H1 (cell line): Measurements from ENCODE around the gene SPTBN4. TPM values are rescaled to one million over a fixed set of nuclear protein-coding genes. Genes with fewer than 3 reads are reported as not detected.

Source experiments
- CTCF ChIA-PET: fragments of 300-600 bp; sonication (Branson Sonifier 250); formaldehyde crosslinking; loops from one replicate; lab custom pipeline; 2021; ENCODE audit not compliant: partially characterized antibody; lab: Charles Lee
- POLR2A ChIA-PET: fragments of 300-600 bp; sonication (Branson Sonifier 250); formaldehyde crosslinking; loops from one replicate; lab custom pipeline; 2021; ENCODE audit warnings: inconsistent platforms; ENCODE audit not compliant: partially characterized antibody; lab: Charles Lee
- DNase-seq, 2 experiments: peaks; one replicate each; pipeline versions ENCODE4 v3.0.0 to v3.0.0-alpha.2; 2010 to 2022; ENCODE audit warnings: low spot score in 2 of 2, low read depth in 1 of 2, mixed read lengths in 1 of 2
- FAIRE-seq: peaks from 2 replicates; lab custom pipeline; 2011; peaks lifted over from hg19 to GRCh38; lab: Jason Lieb, UNC
- H2AFZ ChIP-seq: 2 replicates; pipeline ENCODE4 v1.8.1; 2012; ENCODE audit warnings: low read length, inconsistent platforms
- H2AK5ac ChIP-seq: 2 replicates; pipeline ENCODE4 v1.6.1; 2013; ENCODE audit warnings: low read depth, low read length
- H2BK120ac ChIP-seq: replicated peaks from 2 replicates; pipeline ENCODE3; 2013; ENCODE audit warnings: low read depth, low read length, inconsistent platforms
- H2BK12ac ChIP-seq: 2 replicates; pipeline ENCODE4 v1.6.1; 2013; ENCODE audit warnings: low read depth, low read length
- H2BK15ac ChIP-seq: 2 replicates; pipeline ENCODE4 v1.6.1; 2013; ENCODE audit warnings: low read length
- H2BK20ac ChIP-seq: 2 replicates; pipeline ENCODE4 v1.6.1; 2013; ENCODE audit warnings: low read length
- H2BK5ac ChIP-seq: 2 replicates; pipeline ENCODE4 v1.6.1; 2013; ENCODE audit warnings: low read depth, low read length
- H3K14ac ChIP-seq: 2 replicates; pipeline ENCODE4 v1.6.1; 2013; ENCODE audit warnings: inconsistent platforms; ENCODE audit not compliant: insufficient read length
- H3K18ac ChIP-seq: 2 replicates; pipeline ENCODE4 v1.6.1; 2013; ENCODE audit warnings: low read length; ENCODE audit errors: extremely low read depth
- H3K23ac ChIP-seq: 2 replicates; pipeline ENCODE4 v1.6.1; 2013; ENCODE audit warnings: inconsistent platforms; ENCODE audit not compliant: insufficient read length
- H3K23me2 ChIP-seq: 2 replicates; pipeline ENCODE4 v1.6.1; 2013; ENCODE audit warnings: low read depth, low read length
- H3K27ac ChIP-seq: 2 replicates; pipeline ENCODE4 v1.6.1; 2011; ENCODE audit warnings: low read depth, low read length, inconsistent platforms
- H3K27me3 ChIP-seq, 4 experiments: replicated peaks in 1 of 4; 1 replicate in 1 of 4; 2 replicates in 3 of 4; pipeline versions ENCODE4 v1.6.1 to v1.8.1; 2011 to 2013; ENCODE audit warnings: low read length in 3 of 4, mild to moderate bottlenecking in 3 of 4, inconsistent platforms in 2 of 4, mixed read lengths in 2 of 4, moderate library complexity in 1 of 4; ENCODE audit not compliant: control insufficient read depth in 3 of 4, insufficient read depth in 3 of 4; ENCODE audit errors: extremely low read depth in 1 of 4
- H3K36me3 ChIP-seq, 4 experiments: 2 replicates each; pipeline versions ENCODE4 v1.6.1 to v1.8.1; 2011 to 2013; ENCODE audit warnings: mild to moderate bottlenecking in 4 of 4, low read length in 3 of 4, moderate library complexity in 2 of 4, control low read depth in 1 of 4, inconsistent platforms in 1 of 4; ENCODE audit not compliant: insufficient read depth in 4 of 4, control insufficient read depth in 2 of 4
- H3K4ac ChIP-seq: replicated peaks from 2 replicates; pipeline ENCODE3; 2013; ENCODE audit warnings: low read length, low read depth, mixed read lengths, inconsistent platforms; ENCODE audit not compliant: insufficient read length
- H3K4me1 ChIP-seq, 4 experiments: replicated peaks in 1 of 4; 1 replicate in 1 of 4; 2 replicates in 3 of 4; pipeline versions ENCODE4 v1.6.1 to v1.8.1; 2011 to 2013; ENCODE audit warnings: low read length in 3 of 4, inconsistent platforms in 2 of 4, mixed read lengths in 1 of 4; ENCODE audit not compliant: insufficient read depth in 4 of 4, control insufficient read depth in 3 of 4
- H3K4me2 ChIP-seq, 2 experiments: 2 replicates each; pipeline versions ENCODE4 v1.6.1 to v1.8.1; 2011 to 2013; ENCODE audit warnings: low read depth in 2 of 2, low read length in 2 of 2, control low read depth in 1 of 2, inconsistent platforms in 1 of 2, mild to moderate bottlenecking in 1 of 2; ENCODE audit not compliant: insufficient read depth in 1 of 2
- H3K4me3 ChIP-seq, 4 experiments: fragments of 200-600, 300-600 bp in 1 of 4; sonication (generic), shearing (Covaris generic), sonication (Bioruptor Twin) in 1 of 4; 2 replicates each; pipeline versions ENCODE4 v1.5.1 to v1.8.1; 2011 to 2016; ENCODE audit warnings: low read length in 4 of 4, low read depth in 3 of 4, control low read depth in 2 of 4, inconsistent platforms in 2 of 4, mild to moderate bottlenecking in 2 of 4, mixed read lengths in 1 of 4, moderate library complexity in 1 of 4; ENCODE audit not compliant: insufficient read depth in 2 of 4; ENCODE audit errors: extremely low read depth in 1 of 4
- H3K56ac ChIP-seq: replicated peaks from 2 replicates; pipeline ENCODE3; 2013; ENCODE audit warnings: low read depth, mild to moderate bottlenecking, mixed read lengths, low read length, inconsistent platforms; ENCODE audit not compliant: insufficient read length
- H3K79me1 ChIP-seq: 2 replicates; pipeline ENCODE4 v1.6.1; 2013; ENCODE audit warnings: low read depth, low read length, control low read depth
- H3K79me2 ChIP-seq, 2 experiments: 2 replicates each; pipeline versions ENCODE4 v1.6.1 to v1.8.1; 2012 to 2013; ENCODE audit warnings: low read length in 2 of 2, mild to moderate bottlenecking in 2 of 2, inconsistent platforms in 1 of 2; ENCODE audit not compliant: insufficient read depth in 2 of 2, control insufficient read depth in 1 of 2
- H3K9ac ChIP-seq, 4 experiments: replicated peaks in 1 of 4; 1 replicate in 1 of 4; 2 replicates in 3 of 4; pipeline versions ENCODE4 v1.6.1 to v1.8.1; 2011 to 2013; ENCODE audit warnings: low read depth in 3 of 4, low read length in 3 of 4, control low read depth in 2 of 4, mild to moderate bottlenecking in 2 of 4, moderate library complexity in 2 of 4, inconsistent platforms in 1 of 4; ENCODE audit errors: extremely low read depth in 1 of 4
- H3K9me3 ChIP-seq, 2 experiments: 2 replicates each; pipeline versions ENCODE4 v1.6.1 to v1.8.1; 2012 to 2013; ENCODE audit warnings: mild to moderate bottlenecking in 2 of 2, moderate library complexity in 2 of 2, control low read depth in 1 of 2, inconsistent platforms in 1 of 2, low read depth in 1 of 2, low read length in 1 of 2, mixed read lengths in 1 of 2; ENCODE audit not compliant: insufficient read depth in 2 of 2
- H4K20me1 ChIP-seq, 2 experiments: replicated peaks in 1 of 2; 2 replicates each; pipeline versions ENCODE3 to v1.8.1; 2011 to 2013; ENCODE audit warnings: inconsistent platforms in 2 of 2, low read length in 2 of 2, mild to moderate bottlenecking in 1 of 2; ENCODE audit not compliant: insufficient read depth in 2 of 2, control insufficient read depth in 1 of 2
- H4K5ac ChIP-seq: 2 replicates; pipeline ENCODE4 v1.6.1; 2013; ENCODE audit warnings: low read length, low read depth, mixed read lengths, inconsistent platforms; ENCODE audit not compliant: insufficient read length
- H4K8ac ChIP-seq: 2 replicates; pipeline ENCODE4 v1.8.0; 2013; ENCODE audit warnings: mild to moderate bottlenecking, moderate library complexity, low read length, inconsistent platforms; ENCODE audit not compliant: insufficient read depth; ENCODE audit errors: extremely low read depth
- H4K91ac ChIP-seq: replicated peaks from 2 replicates; pipeline ENCODE3; 2013; ENCODE audit warnings: low read length, mixed read lengths, inconsistent platforms; ENCODE audit not compliant: insufficient read length
- ASH2L ChIP-seq: fragments of 200-600, 300-600 bp; sonication (generic); IDR thresholded peaks from one replicate; pipeline ENCODE4 v1.7.1; 2017; ENCODE audit warnings: low read length
- HDAC6 ChIP-seq: IDR thresholded peaks from one replicate; pipeline ENCODE4 v1.7.1; 2012; ENCODE audit warnings: low read depth, mild to moderate bottlenecking, inconsistent platforms, low read length, moderate library complexity
- POU5F1 ChIP-seq: IDR thresholded peaks from 2 replicates; pipeline ENCODE4 v1.6.1; 2011; ENCODE audit warnings: low read depth, mild to moderate bottlenecking, low read length, moderate library complexity
- YY1 ChIP-seq: IDR thresholded peaks from 2 replicates; pipeline ENCODE4 v1.6.1; 2011; ENCODE audit warnings: low read depth, mild to moderate bottlenecking, low read length
- WGBS, 2 experiments: shearing (Covaris generic) in 1 of 2; methylation state at CpG; one replicate each; pipeline versions ENCODE4 v1.1.6 to v1.1.7; 2013 to 2015; ENCODE audit warnings: low lambda C conversion rate in 2 of 2, mixed read lengths in 2 of 2, inconsistent platforms in 1 of 2, low coverage in 1 of 2, missing lambda C conversion rate in 1 of 2; ENCODE audit not compliant: insufficient replicate concordance in 2 of 2, insufficient coverage in 1 of 2, insufficient read length in 1 of 2; ENCODE audit errors: extremely low coverage in 1 of 2, missing lambda C conversion rate in 1 of 2; 5-methylcytosine and 5-hydroxymethylcytosine counted together
- polyA plus RNA-seq, 7 experiments: library from polyadenylated mRNA; depleted of rRNA in 3 of 7; stranded (reverse) in 5 of 7; unstranded in 2 of 7; fragments of >200 nt in 5 of 7; fragments of 200-250 nt in 2 of 7; gene quantifications; 1 replicate in 5 of 7; 2 replicates in 1 of 7; 4 replicates in 1 of 7; pipeline versions ENCODE4 v1.2.1 to v1.2.3, GENCODE V29; 2011 to 2013; ENCODE audit warnings: missing spikeins in 2 of 7, mixed read lengths in 2 of 7
- total RNA-seq: library from RNA; stranded (reverse); fragmentation: NEBNext Ultra II Directional; extraction: Animal tissue kit (Norgen Biotek cat#: 25700); gene quantifications from 2 replicates; pipeline ENCODE4 v1.2.1, GENCODE V29; 2021
- TF ChIP-seq, protein P1 (sequence below): IDR thresholded peaks from 2 replicates; pipeline ENCODE4 v1.6.1; 2012; ENCODE audit warnings: inconsistent platforms
- TF ChIP-seq, protein P2 (sequence below), 3 experiments: IDR thresholded peaks; 1 replicate in 2 of 3; 2 replicates in 1 of 3; pipeline versions ENCODE4 v1.5.1 to v1.6.1; 2011; ENCODE audit warnings: low read length in 3 of 3, mild to moderate bottlenecking in 3 of 3, inconsistent platforms in 2 of 3, low read depth in 1 of 3, moderate library complexity in 1 of 3; ENCODE audit not compliant: insufficient read depth in 1 of 3; ENCODE audit errors: control extremely low read depth in 1 of 3

SPTBN4 gene
- total and polyA plus RNA-seq, 2 of the 8 experiments (the other 6 are each of a cell fraction or from before 2014, with no cell fraction given): 1.9 to 3.0 TPM

DNA sequence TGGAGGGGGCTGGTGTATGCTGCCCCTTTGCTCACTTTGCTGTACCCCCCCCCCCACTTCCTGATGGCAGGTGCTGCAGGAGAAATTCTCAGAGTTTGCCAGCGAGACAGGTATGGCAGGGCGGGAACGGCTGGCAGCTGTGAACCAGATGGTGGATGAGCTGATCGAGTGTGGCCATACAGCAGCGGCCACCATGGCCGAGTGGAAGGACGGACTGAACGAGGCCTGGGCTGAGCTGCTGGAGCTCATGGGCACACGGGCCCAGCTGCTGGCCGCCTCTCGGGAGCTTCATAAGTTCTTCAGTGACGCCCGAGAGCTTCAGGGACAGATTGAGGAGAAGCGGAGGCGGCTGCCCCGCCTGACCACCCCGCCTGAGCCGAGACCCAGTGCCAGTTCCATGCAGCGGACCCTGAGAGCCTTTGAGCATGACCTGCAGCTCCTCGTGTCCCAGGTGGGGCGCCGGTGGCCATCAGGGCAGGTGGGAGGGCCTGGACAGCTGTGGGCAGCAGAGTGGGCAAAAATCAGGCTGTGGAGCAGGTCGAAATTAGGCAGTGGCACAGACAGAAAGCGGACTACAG lies 90.2 kb downstream of the SPTBN4 start:
- H3K56ac ChIP-seq: no peak overlapping the region
- H3K23me2 ChIP-seq: peaks cover 3% of the 10 kb centered on the region; the same call in 1 of the 2 replicates
- H4K8ac ChIP-seq: no peak overlapping the region
- WGBS, 2 experiments: 90% methylated on average over 24 of the region's 24 CpGs; no CpG with 5 or more reads in 1 of the 2 experiments
- H3K36me3 ChIP-seq: no peaks in the 10 kb centered on the region
- no peak overlapping the region for H3K14ac ChIP-seq
- no peak overlapping the region for H2AFZ ChIP-seq
- peaks cover 7 to 41% (median 28%) of the 10 kb centered on the region in 4 experiments for H3K27me3 ChIP-seq
- H3K18ac ChIP-seq: no peak overlapping the region
- ChIA-PET POLR2A (interaction anchor here (1.0 kb wide), 1 partner anchor 58 kb away, joined by 3 read pairs; no protein-coding TSS in a partner anchor), CTCF (interaction anchor here (0.6 to 3.2 kb wide), 12 partner anchors 9 to 78 kb away, joined by 3 to 10 read pairs (median 4); no protein-coding TSS in a partner anchor)
- FAIRE-seq: no peak
- H2BK5ac ChIP-seq: no peak overlapping the region
- H4K91ac ChIP-seq: no peak overlapping the region
- no peak overlapping the region for H2BK20ac ChIP-seq
- H3K4me3 ChIP-seq: no peak overlapping the region
- no peak overlapping the region for H2BK120ac ChIP-seq
- H3K4me1 ChIP-seq: peaks cover 0 to 5% (median 2%) of the 10 kb centered on the region in 4 experiments; a peak in 4 of 7 replicates
- peaks cover 0 to 1% of the 10 kb centered on the region in 2 experiments for H4K20me1 ChIP-seq
- TF ChIP-seq, protein P1, sequence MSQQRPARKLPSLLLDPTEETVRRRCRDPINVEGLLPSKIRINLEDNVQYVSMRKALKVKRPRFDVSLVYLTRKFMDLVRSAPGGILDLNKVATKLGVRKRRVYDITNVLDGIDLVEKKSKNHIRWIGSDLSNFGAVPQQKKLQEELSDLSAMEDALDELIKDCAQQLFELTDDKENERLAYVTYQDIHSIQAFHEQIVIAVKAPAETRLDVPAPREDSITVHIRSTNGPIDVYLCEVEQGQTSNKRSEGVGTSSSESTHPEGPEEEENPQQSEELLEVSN: peak; percentile 65
- no peak for TF ChIP-seq ASH2L
- TF ChIP-seq HDAC6: no peak
- TF ChIP-seq YY1: no peak
- TF ChIP-seq, protein P2, sequence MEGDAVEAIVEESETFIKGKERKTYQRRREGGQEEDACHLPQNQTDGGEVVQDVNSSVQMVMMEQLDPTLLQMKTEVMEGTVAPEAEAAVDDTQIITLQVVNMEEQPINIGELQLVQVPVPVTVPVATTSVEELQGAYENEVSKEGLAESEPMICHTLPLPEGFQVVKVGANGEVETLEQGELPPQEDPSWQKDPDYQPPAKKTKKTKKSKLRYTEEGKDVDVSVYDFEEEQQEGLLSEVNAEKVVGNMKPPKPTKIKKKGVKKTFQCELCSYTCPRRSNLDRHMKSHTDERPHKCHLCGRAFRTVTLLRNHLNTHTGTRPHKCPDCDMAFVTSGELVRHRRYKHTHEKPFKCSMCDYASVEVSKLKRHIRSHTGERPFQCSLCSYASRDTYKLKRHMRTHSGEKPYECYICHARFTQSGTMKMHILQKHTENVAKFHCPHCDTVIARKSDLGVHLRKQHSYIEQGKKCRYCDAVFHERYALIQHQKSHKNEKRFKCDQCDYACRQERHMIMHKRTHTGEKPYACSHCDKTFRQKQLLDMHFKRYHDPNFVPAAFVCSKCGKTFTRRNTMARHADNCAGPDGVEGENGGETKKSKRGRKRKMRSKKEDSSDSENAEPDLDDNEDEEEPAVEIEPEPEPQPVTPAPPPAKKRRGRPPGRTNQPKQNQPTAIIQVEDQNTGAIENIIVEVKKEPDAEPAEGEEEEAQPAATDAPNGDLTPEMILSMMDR (IDR thresholded peaks at IDR 0.05; ENCODE audit: control extremely low read depth in 1 of 3, insufficient read depth in 1 of 3, low read depth in 1 of 3, low read length in 3 of 3): no peak
- TF ChIP-seq POU5F1: no peak
- DNase-seq: no peak
- no peak overlapping the region for H3K4ac ChIP-seq
- H2BK15ac ChIP-seq: no peak overlapping the region
- H3K79me1 ChIP-seq: no peaks in the 10 kb centered on the region
- no peak overlapping the region for H3K4me2 ChIP-seq
- H3K79me2 ChIP-seq: no peaks in the 10 kb centered on the region
- H4K5ac ChIP-seq: no peak overlapping the region
- H3K27ac ChIP-seq: no peak overlapping the region
- H2AK5ac ChIP-seq: no peak overlapping the region
- H3K23ac ChIP-seq: no peak overlapping the region
- H3K9me3 ChIP-seq: no peaks in the 10 kb centered on the region
- H3K9ac ChIP-seq: no peak overlapping the region
- H2BK12ac ChIP-seq: no peak overlapping the region
